HG02885 (cell line): ENCODE measurements around the gene PDE4D.
A peak's percentile ranks its signal among the peaks of the same experiment; 100 is the strongest.

Experiments
- ATAC-seq: cut with Tn5 transposase; IDR thresholded peaks from one replicate; pipeline ENCODE4 v1.9.1; 2021; ENCODE audit warnings: mild to moderate bottlenecking; ENCODE audit not compliant: unreplicated experiment, poor library complexity

Gene PDE4D

GRCh38 chr5:59624898-59625297, 268.6 kb downstream of the PDE4D start:
- ATAC-seq: no peak

GRCh38 chr5:59622848-59623247, 270.7 kb downstream of the PDE4D start:
- no peak for ATAC-seq

GRCh38 chr5:59621477-59621876, 272.0 kb downstream of the PDE4D start:
- ATAC-seq: no peak

GRCh38 chr5:59620535-59621212, 272.9 kb downstream of the PDE4D start:
- ATAC-seq: peak; percentile 77

GRCh38 chr5:59618644-59619043, 274.9 kb downstream of the PDE4D start:
- no peak for ATAC-seq

GRCh38 chr5:59617186-59617771, 276.2 kb downstream of the PDE4D start:
- no peak for ATAC-seq

- no peak for ATAC-seq
Observed at GRCh38 chr5:59616413-59616812, 277.1 kb downstream of the PDE4D start.

- no peak for ATAC-seq
Observed at GRCh38 chr5:59615272-59615671, 278.3 kb downstream of the PDE4D start.

- peak; percentile 50 for ATAC-seq
Observed at GRCh38 chr5:59609501-59610265, 283.8 kb downstream of the PDE4D start.

- peak; percentile 76 for ATAC-seq
Observed at GRCh38 chr5:59608745-59609144, 284.8 kb downstream of the PDE4D start.

- ATAC-seq: no peak
Observed at GRCh38 chr5:59607138-59607765, 286.3 kb downstream of the PDE4D start.

GRCh38 chr5:59605915-59606314, 287.6 kb downstream of the PDE4D start:
- ATAC-seq: no peak

- no peak for ATAC-seq
Observed at GRCh38 chr5:59604111-59604510, 289.4 kb downstream of the PDE4D start.

GRCh38 chr5:59600998-59601397, 292.5 kb downstream of the PDE4D start:
- no peak for ATAC-seq

GRCh38 chr5:59600153-59600552, 293.4 kb downstream of the PDE4D start:
- ATAC-seq: no peak

- no peak for ATAC-seq
Observed at GRCh38 chr5:59599729-59600128, 293.8 kb downstream of the PDE4D start.

GRCh38 chr5:59598547-59598874, 295.0 kb downstream of the PDE4D start:
- ATAC-seq: peak; percentile 73

- peak; percentile 19 for ATAC-seq
Observed at GRCh38 chr5:59597690-59598546, 295.6 kb downstream of the PDE4D start.

- ATAC-seq: no peak
Observed at GRCh38 chr5:59596586-59597350, 296.8 kb downstream of the PDE4D start.
